RWPE1 (cell line): ENCODE measurements around the gene ERGIC1.
A peak's percentile ranks its signal among the peaks of the same experiment; 100 is the strongest.

Experiments
- CTCF ChIA-PET: fragments of 350-600 bp; sonication (Branson Sonifier 250); formaldehyde crosslinking; extraction: SDS; loops from one replicate; lab custom pipeline; 2021; lab: Yijun Ruan, JAX
- POLR2A ChIA-PET: fragments of 400-600 bp; formaldehyde crosslinking; extraction: SDS; loops from one replicate; lab custom pipeline; 2020; ENCODE audit warnings: antibody characterized with exemption; ENCODE audit not compliant: low non-redundant PET; lab: Yijun Ruan, JAX
- DNase-seq: peaks from one replicate; pipeline ENCODE4 v3.0.0; 2012; ENCODE audit warnings: low spot score
- H3K27ac ChIP-seq: fragments of 450-650 bp; 2 replicates; pipeline ENCODE4 v1.5.1; 2017
- CTCF ChIP-seq: fragments of 450-650 bp; conservative IDR thresholded peaks from 2 replicates; pipeline ENCODE4 v1.5.1; 2017; ENCODE audit warnings: low read depth, mild to moderate bottlenecking

ERGIC1 gene

GRCh38 chr5:172946146-172946545 lies 112.1 kb downstream of the ERGIC1 start:
- ChIA-PET CTCF (interaction anchor here (0.8 to 1.2 kb wide), 3 partner anchors 14 to 233 kb away, joined by 3 to 6 read pairs (median 3); no protein-coding TSS in a partner anchor), POLR2A (no interaction called here)
- no peak for DNase-seq
- no peak for TF ChIP-seq CTCF
- H3K27ac ChIP-seq = peak overlapping the region; percentile 9; the same call in 1 of the 2 replicates

- DNase-seq = no peak
- POLR2A ChIA-PET = no interaction called here
- CTCF ChIA-PET = no interaction called here
- H3K27ac ChIP-seq = no peak overlapping the region
- TF ChIP-seq CTCF = no peak
Measured at GRCh38 chr5:172949426-172949825, 115.4 kb downstream of the ERGIC1 start.

- peak overlapping the region; percentile 58; the same call in 1 of the 2 replicates for H3K27ac ChIP-seq
- CTCF ChIA-PET = interaction anchor here (0.7 to 1.1 kb wide), 4 partner anchors 9 to 489 kb away, joined by 3 to 7 read pairs (median 3); partner anchors contain the start of gene RPL26L1
- no peak for DNase-seq
- POLR2A ChIA-PET = no interaction called here
- TF ChIP-seq CTCF = no peak
Measured at GRCh38 chr5:172950176-172950965, 116.3 kb downstream of the ERGIC1 start.

GRCh38 chr5:172951371-172952033 lies 117.5 kb downstream of the ERGIC1 start:
- ChIA-PET POLR2A (no interaction called here), CTCF (interaction anchor here (0.5 to 1.1 kb wide), 4 partner anchors 8 to 490 kb away, joined by 3 to 9 read pairs (median 5); partner anchors contain the start of gene RPL26L1)
- H3K27ac ChIP-seq = peak overlapping the region; percentile 58
- TF ChIP-seq CTCF = no peak
- no peak for DNase-seq

GRCh38 chr5:172952034-172952511 lies 118.0 kb downstream of the ERGIC1 start:
- CTCF ChIA-PET = interaction anchor here (0.5 to 2.2 kb wide), 2 partner anchors 13 to 20 kb away, joined by 8 to 9 read pairs; no protein-coding TSS in a partner anchor
- TF ChIP-seq CTCF = no peak
- peak overlapping the region; percentile 58 for H3K27ac ChIP-seq
- no peak for DNase-seq
- POLR2A ChIA-PET = no interaction called here
